ENCODE results near the gene ASB5.

Gene ASB5

DNA sequence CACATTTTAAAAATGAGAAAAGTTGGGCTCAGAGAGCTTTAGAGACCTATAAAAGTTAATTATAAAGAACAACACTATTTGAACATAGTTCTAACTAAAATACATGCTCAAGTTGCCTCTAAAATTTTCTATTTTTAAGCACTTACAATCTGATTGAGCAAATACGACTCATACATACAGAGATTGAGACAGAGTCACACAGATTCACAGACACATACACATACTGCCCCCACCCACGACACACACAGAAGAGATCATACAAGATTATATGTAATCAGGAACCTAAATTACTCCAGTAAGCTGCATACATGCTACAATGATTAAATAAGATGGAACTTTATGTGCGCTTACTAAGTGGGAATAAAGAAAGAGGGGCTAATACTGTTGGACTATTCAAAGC, 2.7 kb upstream of the ASB5 start:
- no peak overlapping the region for H3K4me3 ChIP-seq (replicated peaks in 1 of 2; ENCODE audit: low read depth in 2 of 2, low read length in 2 of 2)
- peak in 1 of 2 donors; percentile 47 for DNase-seq (ENCODE audit: low read depth in 2 of 2)
- TF ChIP-seq, protein P1, sequence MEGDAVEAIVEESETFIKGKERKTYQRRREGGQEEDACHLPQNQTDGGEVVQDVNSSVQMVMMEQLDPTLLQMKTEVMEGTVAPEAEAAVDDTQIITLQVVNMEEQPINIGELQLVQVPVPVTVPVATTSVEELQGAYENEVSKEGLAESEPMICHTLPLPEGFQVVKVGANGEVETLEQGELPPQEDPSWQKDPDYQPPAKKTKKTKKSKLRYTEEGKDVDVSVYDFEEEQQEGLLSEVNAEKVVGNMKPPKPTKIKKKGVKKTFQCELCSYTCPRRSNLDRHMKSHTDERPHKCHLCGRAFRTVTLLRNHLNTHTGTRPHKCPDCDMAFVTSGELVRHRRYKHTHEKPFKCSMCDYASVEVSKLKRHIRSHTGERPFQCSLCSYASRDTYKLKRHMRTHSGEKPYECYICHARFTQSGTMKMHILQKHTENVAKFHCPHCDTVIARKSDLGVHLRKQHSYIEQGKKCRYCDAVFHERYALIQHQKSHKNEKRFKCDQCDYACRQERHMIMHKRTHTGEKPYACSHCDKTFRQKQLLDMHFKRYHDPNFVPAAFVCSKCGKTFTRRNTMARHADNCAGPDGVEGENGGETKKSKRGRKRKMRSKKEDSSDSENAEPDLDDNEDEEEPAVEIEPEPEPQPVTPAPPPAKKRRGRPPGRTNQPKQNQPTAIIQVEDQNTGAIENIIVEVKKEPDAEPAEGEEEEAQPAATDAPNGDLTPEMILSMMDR (IDR thresholded peaks at IDR 0.05; ENCODE audit: low read depth, low read length), result no peak

DNA sequence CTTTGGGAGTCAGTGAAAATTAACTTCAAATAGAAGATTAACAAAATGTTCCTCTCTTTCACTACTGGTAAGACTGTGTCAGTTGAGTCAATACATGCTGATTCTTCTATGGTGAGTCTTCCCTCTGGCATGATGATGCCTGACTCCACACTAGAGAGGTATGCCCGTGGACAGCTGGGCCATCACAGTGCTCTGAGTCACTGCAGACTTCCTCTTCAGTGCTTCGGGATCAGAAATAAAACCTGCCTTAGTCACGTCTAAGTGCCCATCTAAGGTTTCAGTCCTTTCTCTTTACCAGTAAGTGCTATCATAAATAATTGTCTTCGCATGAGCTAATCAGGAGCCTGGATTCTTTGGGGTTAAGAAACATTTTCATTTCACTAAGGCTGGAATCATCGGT, 1.6 kb upstream of the ASB5 start:
- H3K4me3 ChIP-seq (replicated peaks in 1 of 2; ENCODE audit: low read depth in 2 of 2, low read length in 2 of 2), result peak overlapping the region in 1 of 2 donors; percentile 2
- DNase-seq (ENCODE audit: low read depth in 2 of 2), result peak; percentile 84 to 99
- TF ChIP-seq, protein P1 (IDR thresholded peaks at IDR 0.05; ENCODE audit: low read depth, low read length), result no peak

DNA sequence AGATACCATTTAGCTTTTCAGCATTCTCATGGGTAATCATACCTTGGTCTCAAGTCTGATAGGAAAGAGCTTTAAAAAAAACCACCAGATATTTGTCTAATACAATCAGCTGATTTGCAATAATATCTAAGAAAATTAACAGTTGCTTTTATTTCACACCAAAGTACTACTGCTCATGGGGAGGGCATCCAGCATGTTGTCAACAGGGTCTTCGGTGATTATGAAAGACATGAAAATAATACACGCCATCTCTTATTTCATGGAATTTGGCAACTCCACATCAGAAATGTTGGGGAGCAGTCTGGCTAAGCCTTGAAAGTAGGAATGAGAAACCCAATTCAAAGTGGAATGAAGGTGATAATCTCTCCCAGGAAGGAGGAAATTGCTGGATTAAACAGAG, 3.0 kb downstream of the ASB5 start:
- TF ChIP-seq, protein P1 (IDR thresholded peaks at IDR 0.05; ENCODE audit: low read depth, low read length), result no peak
- H3K4me3 ChIP-seq (replicated peaks in 1 of 2; ENCODE audit: low read depth in 2 of 2, low read length in 2 of 2), result no peak overlapping the region
- no peak for DNase-seq (ENCODE audit: low read depth in 2 of 2)

DNA sequence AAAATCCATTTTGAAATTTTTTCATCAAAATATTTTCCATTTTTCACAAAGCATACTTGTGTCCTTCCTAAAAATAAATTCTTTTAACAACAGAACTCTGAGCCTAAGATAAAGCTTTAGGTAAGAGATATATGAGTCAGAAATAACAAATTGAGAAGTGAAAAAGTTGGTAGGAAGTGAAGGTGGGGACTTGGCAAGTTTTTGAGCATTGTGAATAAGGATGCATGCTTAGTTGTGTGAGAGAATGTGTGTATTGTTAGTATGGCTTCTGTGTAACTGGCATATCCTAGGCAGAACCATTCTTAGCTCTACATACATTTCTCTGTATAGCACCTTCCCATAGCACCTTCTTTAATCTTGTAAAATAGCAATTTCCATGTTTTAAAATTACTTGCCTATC, 6.8 kb downstream of the ASB5 start:
- DNase-seq (ENCODE audit: low read depth in 2 of 2), result no peak
- no peak overlapping the region for H3K4me3 ChIP-seq (replicated peaks in 1 of 2; ENCODE audit: low read depth in 2 of 2, low read length in 2 of 2)
- TF ChIP-seq, protein P1 (IDR thresholded peaks at IDR 0.05; ENCODE audit: low read depth, low read length), result no peak

DNA sequence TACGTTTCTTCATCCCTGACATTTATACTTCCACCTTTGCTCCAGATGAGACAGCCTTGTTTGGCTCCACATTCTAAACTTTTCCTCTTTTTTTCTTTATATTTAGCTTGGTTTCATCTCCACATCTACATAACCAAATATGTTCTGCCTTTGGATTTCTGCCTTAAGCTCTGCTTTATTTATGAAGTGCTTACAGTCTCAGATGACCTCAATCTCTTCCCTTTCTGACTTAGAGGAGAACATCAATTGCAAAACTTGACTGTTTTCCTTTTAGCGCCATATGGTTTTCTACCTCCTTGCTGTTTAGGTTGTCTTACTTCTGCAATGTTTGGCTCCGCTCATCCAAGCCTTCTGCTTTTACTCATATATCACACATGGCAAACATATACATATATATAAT, 7.5 kb downstream of the ASB5 start:
- H3K4me3 ChIP-seq (replicated peaks in 1 of 2; ENCODE audit: low read depth in 2 of 2, low read length in 2 of 2), result no peak overlapping the region
- no peak for DNase-seq (ENCODE audit: low read depth in 2 of 2)
- TF ChIP-seq, protein P1 (IDR thresholded peaks at IDR 0.05; ENCODE audit: low read depth, low read length), result no peak

- TF ChIP-seq, protein P1 (IDR thresholded peaks at IDR 0.05; ENCODE audit: low read depth, low read length), result no peak
- no peak for DNase-seq (ENCODE audit: low read depth in 2 of 2)
- H3K4me3 ChIP-seq (replicated peaks in 1 of 2; ENCODE audit: low read depth in 2 of 2, low read length in 2 of 2), result no peak overlapping the region
Measured at GRCh38 chr4:176261018-176261417, 8.0 kb downstream of the ASB5 start.

GRCh38 chr4:176259330-176260090, 9.5 kb downstream of the ASB5 start:
- TF ChIP-seq, protein P1 (IDR thresholded peaks at IDR 0.05; ENCODE audit: low read depth, low read length), result no peak
- no peak overlapping the region for H3K4me3 ChIP-seq (replicated peaks in 1 of 2; ENCODE audit: low read depth in 2 of 2, low read length in 2 of 2)
- peak; percentile 49 to 71 for DNase-seq (ENCODE audit: low read depth in 2 of 2)

Measured in cardiac fibroblast (primary cell).